SK-N-SH (cell line): Measurements from ENCODE around the gene LTB4R2. TPM values are rescaled to one million over a fixed set of nuclear protein-coding genes. Genes with fewer than 3 reads are reported as not detected.

Source experiments
- CTCF ChIA-PET: fragments of 300-600, 350-600 bp; formaldehyde crosslinking; extraction: SDS; loops from one replicate; lab custom pipeline; 2021; lab: Yijun Ruan, JAX
- POLR2A ChIA-PET: fragments of 350-600 bp; sonication (Branson Sonifier 250); formaldehyde crosslinking; extraction: SDS; loops from one replicate; lab custom pipeline; 2020; ENCODE audit warnings: antibody characterized with exemption, inconsistent platforms; lab: Yijun Ruan, JAX
- DNase-seq: peaks from one replicate; pipeline ENCODE4 v3.0.0; 2012
- H2AFZ ChIP-seq: fragments of 200-600 bp; sonication (generic); 2 replicates; pipeline ENCODE4 v1.8.1; 2016; ENCODE audit warnings: antibody characterized with exemption, mild to moderate bottlenecking, low read depth
- H3F3A ChIP-seq: fragments of 200-600 bp; sonication (generic); replicated peaks from 2 replicates; pipeline ENCODE3; 2016; ENCODE audit warnings: antibody characterized with exemption, mild to moderate bottlenecking; ENCODE audit not compliant: insufficient read depth
- H3K27ac ChIP-seq, 2 experiments: fragments of 200-500 bp in 1 of 2; fragments of 200-600 bp in 1 of 2; sonication (Bioruptor generic) in 1 of 2; sonication (generic), shearing (Covaris generic) in 1 of 2; 2 replicates each; pipeline versions ENCODE4 v1.5.1 to v1.6.1; 2014 to 2016; ENCODE audit warnings: low read depth in 2 of 2, inconsistent platforms in 1 of 2, low read length in 1 of 2, mild to moderate bottlenecking in 1 of 2, mixed read lengths in 1 of 2
- H3K27me3 ChIP-seq: fragments of 200-600 bp; sonication (generic), shearing (Covaris generic); 2 replicates; pipeline ENCODE4 v1.6.1; 2016; ENCODE audit warnings: mixed run types; ENCODE audit not compliant: insufficient read depth
- H3K36me3 ChIP-seq, 2 experiments: fragments of 200-500 bp in 1 of 2; fragments of 200-600 bp in 1 of 2; sonication (Bioruptor generic) in 1 of 2; sonication (generic) in 1 of 2; replicated peaks in 1 of 2; 2 replicates each; pipeline versions ENCODE3 to v1.5.1; 2014 to 2016; ENCODE audit warnings: low read length in 1 of 2, mild to moderate bottlenecking in 1 of 2; ENCODE audit not compliant: insufficient read depth in 2 of 2, control insufficient read depth in 1 of 2
- H3K4me1 ChIP-seq, 2 experiments: fragments of 200-500 bp in 1 of 2; fragments of 200-600 bp in 1 of 2; sonication (Bioruptor generic) in 1 of 2; sonication (generic), shearing (Covaris generic) in 1 of 2; 2 replicates each; pipeline versions ENCODE4 v1.5.1 to v1.6.1; 2014 to 2016; ENCODE audit warnings: low read depth in 1 of 2, low read length in 1 of 2, mixed run types in 1 of 2; ENCODE audit not compliant: insufficient read depth in 2 of 2, control insufficient read depth in 1 of 2
- H3K4me2 ChIP-seq: fragments of 200-600 bp; sonication (generic), shearing (Covaris generic); 2 replicates; pipeline ENCODE4 v1.6.1; 2017; ENCODE audit warnings: mixed run types
- H3K4me3 ChIP-seq, 2 experiments: fragments of 200-500 bp in 1 of 2; fragments of 200-600 bp in 1 of 2; sonication (Bioruptor generic) in 1 of 2; sonication (generic), shearing (Covaris generic) in 1 of 2; 2 replicates each; pipeline versions ENCODE4 v1.5.1 to v1.8.1; 2014 to 2016; ENCODE audit warnings: low read depth in 2 of 2, inconsistent platforms in 1 of 2, low read length in 1 of 2, mild to moderate bottlenecking in 1 of 2, mixed read lengths in 1 of 2, moderate library complexity in 1 of 2
- H3K79me2 ChIP-seq: fragments of 200-600 bp; sonication (generic); 2 replicates; pipeline ENCODE4 v1.8.1; 2017; ENCODE audit warnings: mild to moderate bottlenecking; ENCODE audit not compliant: insufficient read depth
- H3K9ac ChIP-seq: fragments of 200-600 bp; sonication (generic); 2 replicates; pipeline ENCODE4 v1.6.1; 2017; ENCODE audit warnings: mixed run types
- H3K9me2 ChIP-seq: fragments of 200-600 bp; sonication (generic); 2 replicates; pipeline ENCODE4 v1.6.1; 2017; ENCODE audit warnings: mixed run types
- H3K9me3 ChIP-seq: fragments of 200-600 bp; sonication (generic); 2 replicates; pipeline ENCODE4 v1.6.1; 2017; ENCODE audit warnings: mixed run types, mild to moderate bottlenecking, moderate library complexity
- H4K20me1 ChIP-seq: fragments of 200-600 bp; sonication (generic); 2 replicates; pipeline ENCODE4 v1.6.1; 2017; ENCODE audit warnings: mild to moderate bottlenecking, mixed run types; ENCODE audit not compliant: insufficient read depth
- CHD2 ChIP-seq: fragments of 150-350 bp; IDR thresholded peaks from 2 replicates; pipeline ENCODE4 v1.6.1; 2018; ENCODE audit warnings: low read length; ENCODE audit not compliant: partially characterized antibody
- ELF1 ChIP-seq: IDR thresholded peaks from 2 replicates; pipeline ENCODE4 v1.4.0; 2012
- EZH2phosphoT487 ChIP-seq: fragments of 200-600 bp; sonication (generic); IDR thresholded peaks from 2 replicates; pipeline ENCODE4 v1.6.1; 2017; ENCODE audit warnings: low read depth, mixed run types, mild to moderate bottlenecking, antibody characterized with exemption, moderate library complexity, borderline replicate concordance
- FOXJ3 ChIP-seq: sonication (generic); formaldehyde crosslinking; IDR thresholded peaks from 2 replicates; pipeline ENCODE4 v1.5.1; 2020; ENCODE audit warnings: mild to moderate bottlenecking, missing genetic modification reagents
- MAX ChIP-seq: IDR thresholded peaks from 2 replicates; pipeline ENCODE4 v1.4.0; 2012; ENCODE audit warnings: low read depth
- MEF2A ChIP-seq: IDR thresholded peaks from 2 replicates; pipeline ENCODE4 v1.4.0; 2012; ENCODE audit warnings: low read depth, borderline replicate concordance
- NFIC ChIP-seq: IDR thresholded peaks from 2 replicates; pipeline ENCODE4 v1.4.0; 2012; ENCODE audit warnings: borderline replicate concordance
- NRF1 ChIP-seq: IDR thresholded peaks from 2 replicates; pipeline ENCODE4 v1.6.1; 2012; ENCODE audit warnings: low read depth, mild to moderate bottlenecking, low read length
- POLR2AphosphoS5 ChIP-seq: IDR thresholded peaks from 2 replicates; pipeline ENCODE4 v1.6.1; 2012; ENCODE audit warnings: low read depth, low read length
- TAF1 ChIP-seq: IDR thresholded peaks from 2 replicates; pipeline ENCODE4 v1.6.1; 2012; ENCODE audit warnings: low read depth, mild to moderate bottlenecking, low read length, moderate library complexity, borderline replicate concordance
- TEAD4 ChIP-seq: IDR thresholded peaks from 2 replicates; pipeline ENCODE4 v1.4.0; 2012; ENCODE audit warnings: mild to moderate bottlenecking, borderline replicate concordance; ENCODE audit not compliant: insufficient read depth
- ZBTB33 ChIP-seq: IDR thresholded peaks from 2 replicates; pipeline ENCODE4 v1.4.0; 2012; ENCODE audit warnings: low read depth, borderline replicate concordance
- WGBS: methylation state at CpG from one replicate; pipeline ENCODE4 v1.1.6; 2017; ENCODE audit warnings: low lambda C conversion rate; 5-methylcytosine and 5-hydroxymethylcytosine counted together
- polyA plus RNA-seq, 3 experiments: library from polyadenylated mRNA; depleted of rRNA; stranded (reverse); fragments of >200 nt; gene quantifications; 2 replicates each; pipeline ENCODE4 v1.2.3, GENCODE V29; 2012
- TF ChIP-seq, protein P1 (sequence below): fragments of 150-350 bp; IDR thresholded peaks from 2 replicates; pipeline ENCODE4 v1.6.1; 2016; ENCODE audit warnings: mild to moderate bottlenecking, low read depth, low read length
- TF ChIP-seq, protein P2 (sequence below): fragments of 150-350 bp; IDR thresholded peaks from 2 replicates; pipeline ENCODE4 v1.6.1; 2017; ENCODE audit warnings: antibody characterized with exemption, low read length, low read depth, borderline replicate concordance

LTB4R2 gene
- polyA plus RNA-seq, 1 of the 3 experiments (the other 2 are of a cell fraction): 8.2 TPM

DNA sequence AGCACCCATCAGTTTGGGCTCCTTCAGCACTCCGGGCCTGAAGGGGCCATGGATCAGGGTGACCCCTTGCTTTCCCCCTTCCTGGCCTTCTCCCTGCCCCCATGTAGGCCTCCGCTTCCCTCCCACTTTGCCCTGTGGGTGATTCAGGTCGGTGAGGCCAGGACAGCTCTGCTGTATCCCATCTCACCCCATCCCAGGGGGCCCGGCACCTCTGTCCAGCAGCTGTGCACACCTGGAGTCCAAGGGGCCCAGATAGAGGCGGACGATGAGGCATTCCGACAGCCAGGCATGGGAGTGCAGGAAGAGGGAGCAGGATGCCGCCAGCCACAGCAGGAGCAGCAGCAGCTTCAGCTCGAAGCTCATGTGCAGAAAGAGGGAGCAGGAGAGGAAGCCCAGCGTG lies 12.7 kb downstream of the LTB4R2 start:
- ChIA-PET POLR2A (no interaction called here), CTCF (interaction anchor here (1.1 to 14.6 kb wide), 6 partner anchors 10 to 114 kb away, joined by 3 to 115 read pairs (median 28); partner anchors contain the start of genes ADCY4, CIDEB, KHNYN and LTB4R)
- no peak overlapping the region for H3K27ac ChIP-seq
- no peaks in the 10 kb centered on the region for H3K9me2 ChIP-seq
- DNase-seq: no peak
- 0 out of 4 replicates have a peak, but pooled peaks cover 0 to 2% of the 10 kb centered on the region in 2 experiments for H3K4me1 ChIP-seq
- peaks cover 12% of the 10 kb centered on the region; the same call in 1 of the 2 replicates for H3K27me3 ChIP-seq
- no peak overlapping the region for H3K9ac ChIP-seq
- H3K36me3 ChIP-seq: no peaks in the 10 kb centered on the region
- H3K79me2 ChIP-seq: no peaks in the 10 kb centered on the region
- H2AFZ ChIP-seq: no peak overlapping the region
- H3K9me3 ChIP-seq: no peaks in the 10 kb centered on the region
- WGBS: 44% methylated on average over 6 of the region's 10 CpGs
- no peak for TF ChIP-seq POLR2AphosphoS5
- TF ChIP-seq NRF1: no peak
- H3K4me2 ChIP-seq: no peak overlapping the region
- H4K20me1 ChIP-seq: no peaks in the 10 kb centered on the region
- H3F3A ChIP-seq: peaks cover 2% of the 10 kb centered on the region
- H3K4me3 ChIP-seq: no peak overlapping the region

DNA sequence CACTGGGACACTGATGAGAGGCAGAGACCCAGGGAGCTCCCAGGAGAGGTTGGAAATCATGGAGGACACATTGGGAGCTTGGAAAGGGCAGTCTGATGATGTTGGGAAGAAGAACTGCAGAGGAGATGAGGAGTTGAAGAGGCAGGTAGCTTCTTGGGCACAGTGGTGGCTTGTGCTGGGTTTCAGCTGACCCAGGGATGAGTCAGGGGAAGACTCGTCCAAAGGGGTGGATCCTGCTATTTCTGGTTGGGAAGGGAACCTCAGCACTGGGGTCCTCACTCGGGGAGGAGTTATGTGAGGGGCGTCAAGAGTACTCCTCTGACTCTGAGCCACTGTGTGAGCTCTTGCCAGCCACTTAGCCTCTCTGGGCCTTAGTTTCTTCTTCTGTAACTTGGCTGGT lies 13.4 kb downstream of the LTB4R2 start:
- peaks cover 12% of the 10 kb centered on the region; the same call in 1 of the 2 replicates for H3K27me3 ChIP-seq
- CTCF ChIA-PET: interaction anchor here (2.3 to 14.6 kb wide), 4 partner anchors 10 to 113 kb away, joined by 19 to 115 read pairs (median 49); partner anchors contain the start of genes ADCY4, CIDEB, KHNYN and LTB4R
- H3F3A ChIP-seq: no peaks in the 10 kb centered on the region
- H2AFZ ChIP-seq: no peak overlapping the region
- no peaks in the 10 kb centered on the region for H4K20me1 ChIP-seq
- POLR2A ChIA-PET: no interaction called here
- no peak overlapping the region for H3K27ac ChIP-seq
- DNase-seq: no peak
- no peak overlapping the region for H3K9ac ChIP-seq
- H3K36me3 ChIP-seq: no peaks in the 10 kb centered on the region
- WGBS: 20% methylated on average over 1 of the region's 3 CpGs
- H3K9me3 ChIP-seq: no peaks in the 10 kb centered on the region
- no peak overlapping the region for H3K4me3 ChIP-seq
- H3K4me1 ChIP-seq: no peaks in the 10 kb centered on the region
- no peak overlapping the region for H3K4me2 ChIP-seq
- no peaks in the 10 kb centered on the region for H3K9me2 ChIP-seq
- no peaks in the 10 kb centered on the region for H3K79me2 ChIP-seq
- TF ChIP-seq CHD2: no peak
- no peak for TF ChIP-seq ELF1
- TF ChIP-seq MAX: no peak
- TF ChIP-seq, protein P1, sequence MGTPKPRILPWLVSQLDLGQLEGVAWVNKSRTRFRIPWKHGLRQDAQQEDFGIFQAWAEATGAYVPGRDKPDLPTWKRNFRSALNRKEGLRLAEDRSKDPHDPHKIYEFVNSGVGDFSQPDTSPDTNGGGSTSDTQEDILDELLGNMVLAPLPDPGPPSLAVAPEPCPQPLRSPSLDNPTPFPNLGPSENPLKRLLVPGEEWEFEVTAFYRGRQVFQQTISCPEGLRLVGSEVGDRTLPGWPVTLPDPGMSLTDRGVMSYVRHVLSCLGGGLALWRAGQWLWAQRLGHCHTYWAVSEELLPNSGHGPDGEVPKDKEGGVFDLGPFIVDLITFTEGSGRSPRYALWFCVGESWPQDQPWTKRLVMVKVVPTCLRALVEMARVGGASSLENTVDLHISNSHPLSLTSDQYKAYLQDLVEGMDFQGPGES: no peak
- TF ChIP-seq TEAD4: no peak
- TF ChIP-seq EZH2phosphoT487: no peak
- TF ChIP-seq ZBTB33: no peak
- TF ChIP-seq MEF2A: no peak
- TF ChIP-seq, protein P2, sequence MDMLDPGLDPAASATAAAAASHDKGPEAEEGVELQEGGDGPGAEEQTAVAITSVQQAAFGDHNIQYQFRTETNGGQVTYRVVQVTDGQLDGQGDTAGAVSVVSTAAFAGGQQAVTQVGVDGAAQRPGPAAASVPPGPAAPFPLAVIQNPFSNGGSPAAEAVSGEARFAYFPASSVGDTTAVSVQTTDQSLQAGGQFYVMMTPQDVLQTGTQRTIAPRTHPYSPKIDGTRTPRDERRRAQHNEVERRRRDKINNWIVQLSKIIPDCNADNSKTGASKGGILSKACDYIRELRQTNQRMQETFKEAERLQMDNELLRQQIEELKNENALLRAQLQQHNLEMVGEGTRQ: no peak
- no peak for TF ChIP-seq FOXJ3 (CRISPR knock-in tag)
- TF ChIP-seq TAF1: no peak
- no peak for TF ChIP-seq NFIC
